HL-60/S4 treated with phorbol 12-myristate 13-acetate at 8.2 ng/mL for 4 days and 3 days (cell line): ENCODE results near the gene CHST15.
"Not testable (repeated sequence)": the region's sequence is repeated elsewhere in the genome, so short reads cannot be mapped to it uniquely, and the experiment has no call there.

ENCODE experiments used
- in situ Hi-C: fragments of 300-500 bp; cut with MboI; formaldehyde crosslinking; loops from 2 replicates; pipeline ENCODE4 v1.15.0; 2022; ENCODE audit warnings: low sequenced_read_pairs

The CHST15 gene

DNA sequence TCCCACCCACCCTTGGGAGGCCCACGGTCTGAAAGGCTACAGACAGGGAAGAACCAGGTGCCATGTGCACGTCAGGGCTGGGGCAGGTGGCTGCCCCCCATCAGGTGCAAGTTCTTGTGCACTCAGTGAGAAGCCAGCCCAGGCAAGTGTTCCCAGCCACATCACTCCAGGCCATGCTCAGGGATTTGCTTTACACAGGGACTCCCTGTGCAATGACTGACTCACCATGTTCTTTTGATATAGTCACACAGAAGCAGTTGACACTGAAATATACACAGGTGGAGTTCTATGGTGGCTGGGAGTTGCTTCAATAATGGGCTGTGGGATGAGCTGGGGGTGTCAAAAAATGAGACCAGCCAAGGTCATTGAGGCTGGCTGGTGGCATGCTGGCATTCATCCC, 8.0 kb upstream of the CHST15 start:
- in situ Hi-C loops = no loop called here

DNA sequence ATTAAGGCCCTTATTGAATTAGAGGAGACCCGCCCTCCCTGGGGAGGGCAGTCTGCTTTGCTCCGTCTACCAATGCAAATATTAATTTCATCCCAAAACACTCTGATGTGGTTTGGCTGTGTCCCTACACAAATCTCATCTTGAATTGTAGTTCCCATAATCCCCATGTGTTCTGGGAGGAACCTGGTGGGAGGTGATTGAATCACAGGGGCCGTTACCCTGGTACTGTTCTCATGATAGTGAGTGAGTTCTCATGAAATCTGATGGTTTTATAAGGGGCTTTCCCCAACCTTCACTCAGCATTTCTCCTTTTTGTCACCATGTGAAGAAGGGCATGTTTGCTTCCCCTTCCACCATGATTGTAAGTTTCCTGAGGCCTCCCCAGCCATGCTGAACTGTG, 7.3 kb upstream of the CHST15 start:
- in situ Hi-C loops = not testable (repeated sequence)

DNA sequence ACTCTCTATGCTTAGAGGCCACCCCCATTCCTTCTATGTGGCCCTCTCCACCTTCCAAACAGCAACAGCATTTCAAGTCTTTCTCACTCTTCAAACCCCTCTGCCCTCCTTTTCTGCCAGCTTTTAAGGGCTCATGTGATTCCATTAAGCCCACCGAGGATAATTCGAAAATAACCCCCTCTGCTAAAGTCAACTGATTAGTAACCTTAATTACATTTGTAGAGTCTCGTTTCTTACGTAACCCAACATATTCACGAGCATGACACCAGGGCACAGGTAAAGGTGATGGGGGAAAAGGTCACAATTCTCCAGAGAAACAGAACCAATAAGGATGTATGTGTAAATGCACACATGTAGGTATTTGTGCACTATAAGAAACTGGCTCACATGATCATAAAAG, 6.7 kb upstream of the CHST15 start:
- in situ Hi-C loops = no loop called here

DNA sequence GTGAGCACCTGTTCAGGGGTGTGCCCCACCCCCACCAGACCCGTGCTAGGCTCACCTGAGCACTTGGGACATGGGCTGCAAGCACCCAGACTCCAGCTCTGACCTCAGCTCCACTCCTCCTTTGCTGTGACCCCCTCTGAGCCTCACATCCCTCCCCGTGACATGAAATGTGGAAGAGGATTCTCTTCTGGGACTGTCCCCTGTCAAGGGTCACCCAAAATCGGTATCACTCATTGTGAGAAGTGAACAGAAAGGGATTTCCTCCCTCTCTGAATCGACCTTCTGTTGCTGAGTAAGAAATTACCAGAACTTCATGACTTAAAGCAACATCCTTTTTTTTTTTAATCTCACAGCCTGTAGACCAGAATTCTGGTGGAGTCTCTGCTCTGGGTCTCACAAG, 6.2 kb upstream of the CHST15 start:
- in situ Hi-C loops = no loop called here

DNA sequence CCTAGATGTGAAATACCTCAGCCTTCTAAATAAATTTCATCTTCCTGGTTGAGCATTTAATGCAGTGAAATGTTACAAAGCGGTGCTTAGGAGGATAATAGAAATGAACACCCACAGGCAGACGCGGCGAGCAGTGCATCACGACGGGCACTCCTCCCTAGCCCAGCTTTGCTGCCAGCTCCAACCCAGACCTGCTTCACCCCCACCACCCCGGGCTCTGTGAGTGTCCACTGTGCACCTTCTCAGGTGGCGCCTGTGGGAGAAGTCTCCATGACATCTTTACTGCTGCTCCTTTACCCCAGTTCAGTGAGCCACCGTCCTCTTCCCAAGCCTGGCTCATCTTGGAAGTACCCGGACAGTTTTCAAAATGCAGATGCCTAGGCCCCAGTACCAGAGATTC, 5.2 kb upstream of the CHST15 start:
- in situ Hi-C loops = no loop called here

DNA sequence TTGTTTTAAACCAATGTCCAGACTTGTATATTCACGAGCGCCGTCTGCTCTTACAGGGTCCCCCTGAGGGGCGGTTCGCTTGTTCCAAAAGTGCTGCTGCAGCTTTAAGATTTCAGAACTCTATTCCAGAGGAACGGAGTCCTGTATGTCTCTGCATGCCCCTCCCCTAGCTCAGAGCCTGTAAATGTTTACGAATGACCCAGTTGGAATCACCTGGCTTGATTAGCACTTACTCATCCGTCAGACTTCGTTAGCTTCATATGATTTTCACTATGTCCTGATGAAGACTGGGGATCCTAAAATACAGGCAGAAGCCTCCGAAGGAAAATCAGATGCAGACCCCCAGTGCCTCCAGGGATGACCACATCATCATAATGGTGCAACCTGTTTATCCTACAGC, 4.5 kb upstream of the CHST15 start:
- in situ Hi-C loops = no loop called here

DNA sequence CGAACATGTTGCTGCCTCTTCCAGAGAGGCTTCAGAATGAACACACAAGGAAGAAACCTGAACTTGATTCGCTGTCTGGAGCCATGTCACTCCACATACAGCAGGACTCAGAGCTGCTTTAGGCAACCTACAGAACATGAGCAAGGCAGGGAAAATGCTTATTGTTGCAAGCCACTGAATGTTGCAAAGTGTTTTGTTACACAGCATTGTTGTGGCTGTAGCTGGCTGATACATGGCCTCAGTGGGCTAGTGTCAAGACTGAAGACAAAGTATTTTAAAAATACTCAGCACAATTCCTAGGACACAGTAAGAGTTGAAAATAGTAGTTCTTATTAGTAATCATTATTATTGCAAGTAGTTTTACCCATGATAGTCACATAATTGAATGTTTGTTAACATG, 3.1 kb upstream of the CHST15 start:
- in situ Hi-C loops = no loop called here

DNA sequence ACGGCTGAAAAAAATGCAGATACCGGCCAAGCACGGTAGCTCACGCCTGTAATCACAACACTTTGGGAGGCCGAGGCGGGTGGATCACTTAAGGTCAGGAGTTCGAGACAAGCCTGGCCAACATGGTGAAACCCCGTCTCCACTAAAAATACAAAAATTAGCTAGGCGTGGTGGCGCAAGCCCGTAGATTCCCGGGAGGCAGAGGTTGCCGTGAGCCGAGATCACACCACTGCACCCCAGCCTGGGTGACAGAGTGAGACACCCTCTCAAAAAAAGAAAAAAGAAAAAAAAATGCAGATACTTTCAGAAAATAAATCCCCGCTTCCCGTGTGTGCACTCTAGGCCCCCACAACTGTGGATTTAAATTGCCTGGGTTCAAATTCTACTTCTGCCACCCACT, 2.4 kb upstream of the CHST15 start:
- in situ Hi-C loops = not testable (repeated sequence)

DNA sequence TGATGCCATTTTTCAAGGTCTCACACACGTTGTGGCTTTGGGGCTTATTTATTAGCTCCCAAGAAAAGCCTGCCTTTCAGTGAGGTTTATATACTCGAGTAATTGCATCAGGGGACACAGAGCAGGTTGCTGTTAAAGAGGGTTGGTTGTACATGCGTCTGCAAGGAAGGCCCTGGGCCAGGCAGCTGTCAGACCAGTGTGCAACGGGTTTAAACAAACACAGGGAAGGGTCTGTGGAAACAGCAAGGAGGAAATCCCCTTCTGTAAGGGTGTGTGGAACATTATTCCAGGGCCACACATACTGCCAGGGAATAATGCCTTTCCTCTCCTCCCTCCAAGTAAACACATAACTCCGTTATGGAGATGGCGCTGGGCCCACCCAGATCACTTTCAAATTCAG, 1.7 kb upstream of the CHST15 start:
- in situ Hi-C loops = no loop called here

DNA sequence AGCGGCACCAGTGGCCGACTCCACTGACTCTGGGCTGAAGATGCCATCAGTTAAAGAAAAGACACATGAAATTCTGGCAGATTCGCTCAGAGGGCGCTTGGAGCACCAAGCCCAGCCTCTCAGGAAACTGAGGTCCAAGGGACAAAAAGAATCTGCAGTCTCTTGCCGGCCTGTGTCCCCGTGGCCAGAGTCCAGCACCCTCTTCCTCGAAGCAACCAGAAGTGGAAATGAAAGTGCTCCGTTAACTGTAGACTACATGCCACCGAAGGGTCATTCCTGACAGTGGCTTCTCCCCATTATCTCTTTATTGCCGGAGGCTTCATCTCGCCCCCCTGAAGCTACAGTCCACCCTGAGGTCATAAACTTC, 1.0 kb upstream of the CHST15 start:
- in situ Hi-C loops = no loop called here

DNA sequence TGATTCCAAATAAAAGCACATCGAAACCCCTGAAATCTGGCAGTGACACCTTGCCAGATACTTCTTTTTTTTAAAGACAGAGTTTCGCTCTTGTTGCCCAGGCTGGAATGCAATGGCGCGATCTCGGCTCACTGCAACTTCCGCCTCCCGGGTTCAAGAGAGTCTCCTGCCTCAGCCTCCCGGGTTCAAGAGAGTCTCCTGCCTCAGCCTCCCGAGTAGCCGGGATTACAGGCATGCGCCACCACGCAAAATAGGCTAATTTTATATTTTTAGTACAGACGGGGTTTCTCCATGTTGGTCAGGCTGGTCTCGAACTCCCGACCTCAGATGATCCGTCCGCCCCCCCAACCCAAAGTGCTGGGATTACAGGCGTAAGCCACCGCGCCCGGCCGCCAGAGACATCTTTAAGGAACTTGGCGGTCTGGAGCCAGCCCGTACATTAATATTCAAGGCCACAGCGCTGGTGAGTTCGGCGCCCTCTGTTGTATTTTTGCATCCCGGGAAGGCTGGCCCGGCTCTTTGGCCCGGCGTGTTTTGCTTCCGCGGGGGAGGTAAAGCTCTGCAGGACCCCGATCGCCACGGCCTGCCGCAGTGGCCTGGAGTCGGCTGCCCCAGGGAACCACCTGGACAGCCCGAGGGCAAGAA, 498 bp upstream of the CHST15 start:
- in situ Hi-C loops = not testable (repeated sequence)

DNA sequence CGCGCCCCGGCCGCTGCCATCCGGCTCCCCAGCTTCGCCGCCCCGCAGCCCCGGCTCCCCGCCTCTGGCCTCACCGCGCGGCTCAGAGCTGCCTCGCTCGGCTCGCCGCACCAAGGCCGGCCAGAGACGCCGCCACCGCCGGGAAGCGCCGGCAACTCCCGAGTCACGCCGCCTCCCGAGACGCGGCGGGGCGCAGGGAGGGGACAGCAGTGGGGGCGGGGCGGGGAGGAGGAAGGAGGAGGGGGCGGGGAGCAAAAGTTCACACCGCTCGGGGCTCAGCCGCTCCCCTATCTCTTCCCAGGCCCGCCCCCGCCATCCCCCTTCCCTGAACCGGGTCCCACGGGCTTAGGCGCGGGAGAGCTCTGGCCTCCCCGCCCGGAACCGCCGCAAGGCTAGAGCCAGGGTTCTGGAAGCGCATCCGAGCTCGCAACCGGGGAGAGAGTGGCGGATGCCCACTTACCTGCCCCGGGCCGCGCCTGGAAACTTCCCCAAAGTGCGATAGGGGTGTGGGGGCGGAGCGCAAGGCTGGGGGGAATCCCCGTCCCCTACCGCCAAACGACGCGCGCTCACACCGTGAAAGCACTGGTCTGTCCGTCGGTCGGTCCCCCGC, 1.0 kb downstream of the CHST15 start:
- in situ Hi-C loops = no loop called here

DNA sequence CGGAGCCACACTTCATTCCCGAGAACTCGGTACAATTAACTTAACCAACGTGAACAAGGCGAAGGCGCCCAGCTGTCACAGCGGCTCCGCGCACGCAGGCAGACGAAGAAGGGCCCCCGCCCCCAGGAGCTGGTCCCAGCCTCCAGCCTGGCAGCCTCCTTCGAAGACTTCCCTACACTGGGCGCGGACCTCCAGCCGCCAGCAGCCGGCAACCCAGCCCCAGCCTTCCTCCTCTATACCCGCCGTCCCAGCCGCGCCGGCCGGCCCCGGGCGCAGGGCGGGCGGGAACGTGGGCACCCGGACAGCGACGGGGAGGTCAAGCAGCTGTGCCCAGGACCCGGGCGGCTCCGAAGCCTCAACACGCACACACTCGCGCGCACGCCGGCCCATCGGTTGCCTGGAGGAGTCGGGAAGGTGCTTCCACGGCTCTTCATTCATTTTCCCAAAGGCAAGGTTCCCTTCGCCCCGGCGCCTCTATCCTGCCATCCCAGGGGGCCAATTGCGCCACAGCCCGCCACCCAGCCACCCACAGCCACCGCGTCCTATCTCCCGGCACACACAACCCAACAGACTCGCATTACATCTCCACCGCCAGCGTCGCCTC, 1.6 kb downstream of the CHST15 start:
- in situ Hi-C loops = no loop called here

DNA sequence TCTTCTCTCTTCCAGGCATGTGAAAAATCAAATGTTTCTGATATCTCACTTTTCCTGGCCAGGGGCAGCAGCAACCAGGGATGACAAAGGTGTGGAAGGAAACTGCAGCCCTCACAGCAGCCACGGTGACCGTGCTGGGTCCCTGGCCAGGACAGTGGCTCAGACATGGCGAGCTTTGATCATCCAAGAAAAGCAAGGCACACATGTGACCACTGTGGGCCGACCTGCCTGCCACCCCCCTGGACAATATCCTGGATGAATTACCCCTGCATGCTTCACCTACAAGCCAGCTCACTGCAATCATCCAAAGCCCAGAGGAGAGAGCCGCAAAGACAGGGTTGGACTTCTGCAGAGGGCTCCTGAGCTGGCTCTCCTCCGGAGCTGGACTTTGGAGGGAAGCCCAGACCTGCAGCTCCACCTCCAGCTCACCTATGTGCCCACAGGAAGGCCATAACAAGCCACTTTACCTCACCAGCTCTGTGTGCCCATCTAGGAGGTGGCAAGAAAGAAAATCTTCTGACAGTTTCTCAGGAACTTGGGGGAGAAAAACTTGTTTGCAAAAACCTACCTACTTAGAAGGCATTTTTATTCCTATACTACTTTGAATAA, 2.7 kb downstream of the CHST15 start:
- in situ Hi-C loops = no loop called here

DNA sequence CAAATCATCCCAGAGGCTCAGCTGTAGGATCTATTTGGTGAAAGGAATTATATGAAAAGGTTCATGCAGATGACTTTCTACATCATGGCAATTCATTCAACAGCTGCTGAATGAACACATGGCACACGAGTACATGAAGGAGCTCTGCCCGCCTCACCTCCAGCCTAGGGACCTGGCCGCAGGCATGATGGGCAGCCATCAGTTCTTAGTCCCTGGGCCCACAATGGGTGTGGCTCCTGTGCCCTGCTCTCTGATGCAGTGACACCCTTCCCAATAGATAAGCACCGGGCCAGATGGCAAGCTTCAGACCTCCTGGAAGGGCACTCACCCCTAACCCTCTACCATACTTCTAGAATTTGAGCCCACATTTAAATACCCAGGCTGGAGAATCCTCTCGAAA, 3.5 kb downstream of the CHST15 start:
- in situ Hi-C loops = no loop called here

DNA sequence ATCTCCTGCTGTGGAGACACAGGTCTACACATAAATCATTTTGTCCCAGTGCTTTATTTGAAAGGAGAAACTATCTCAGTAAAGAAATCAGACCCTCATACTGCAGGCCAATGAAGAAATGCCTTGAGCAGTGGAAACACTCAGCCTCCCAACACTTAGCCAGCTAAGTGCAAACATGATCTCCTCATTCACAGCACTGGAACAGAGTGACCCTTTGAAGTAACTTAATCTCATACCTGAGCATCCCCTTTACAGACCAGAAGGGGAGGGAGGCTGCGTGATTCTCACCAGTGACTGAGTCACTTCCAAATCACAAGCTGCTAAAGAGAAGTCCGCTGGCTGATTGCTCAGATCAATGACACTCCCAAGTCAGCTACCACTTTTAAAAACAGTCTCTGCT, 4.5 kb downstream of the CHST15 start:
- in situ Hi-C loops = no loop called here

DNA sequence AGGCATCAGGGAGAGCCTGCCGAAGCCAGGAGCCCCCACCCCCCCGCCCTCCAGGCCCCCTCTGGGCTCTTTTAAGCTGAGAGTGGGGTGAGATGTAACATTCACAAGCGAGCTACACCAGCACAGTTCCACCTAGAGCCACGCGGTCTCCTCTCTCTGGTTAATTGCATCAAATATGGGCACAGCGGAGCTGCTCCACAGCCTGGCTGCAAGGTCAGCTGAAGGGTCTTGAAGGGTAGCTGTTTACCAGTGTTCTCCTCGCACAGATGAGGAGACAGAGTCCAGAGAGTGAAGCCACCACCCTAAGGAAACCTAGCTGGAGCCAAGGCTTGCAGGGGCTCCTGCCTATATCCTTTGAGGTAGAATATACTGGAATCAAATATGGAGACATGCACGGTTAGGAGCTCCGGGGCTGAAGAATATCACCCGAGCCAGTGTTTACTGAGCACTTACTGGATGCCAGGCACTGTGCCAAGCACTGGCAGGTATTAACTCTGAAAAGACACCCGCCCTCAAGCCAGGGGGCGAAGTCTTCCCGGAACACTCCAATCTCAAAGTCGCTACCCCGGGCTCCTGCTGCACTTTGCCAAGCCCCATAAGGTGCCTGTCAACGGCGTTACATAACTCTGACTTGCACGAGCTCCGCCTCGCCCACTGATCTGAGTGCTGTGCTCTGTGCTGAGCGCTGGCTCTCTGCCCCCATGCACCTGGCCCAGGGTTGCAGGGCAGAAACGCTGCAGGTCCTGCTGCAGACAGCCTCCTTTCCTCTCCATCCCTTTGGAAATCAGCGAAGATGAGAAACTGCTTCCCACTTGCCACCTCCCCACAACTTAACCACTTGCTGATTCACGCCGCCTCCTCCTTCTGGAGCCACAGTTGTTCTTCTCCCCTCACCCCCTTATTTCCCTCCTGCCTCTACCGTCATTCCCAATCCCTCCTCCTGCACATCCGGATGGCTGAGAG, 5.4 kb downstream of the CHST15 start:
- in situ Hi-C loops = no loop called here

DNA sequence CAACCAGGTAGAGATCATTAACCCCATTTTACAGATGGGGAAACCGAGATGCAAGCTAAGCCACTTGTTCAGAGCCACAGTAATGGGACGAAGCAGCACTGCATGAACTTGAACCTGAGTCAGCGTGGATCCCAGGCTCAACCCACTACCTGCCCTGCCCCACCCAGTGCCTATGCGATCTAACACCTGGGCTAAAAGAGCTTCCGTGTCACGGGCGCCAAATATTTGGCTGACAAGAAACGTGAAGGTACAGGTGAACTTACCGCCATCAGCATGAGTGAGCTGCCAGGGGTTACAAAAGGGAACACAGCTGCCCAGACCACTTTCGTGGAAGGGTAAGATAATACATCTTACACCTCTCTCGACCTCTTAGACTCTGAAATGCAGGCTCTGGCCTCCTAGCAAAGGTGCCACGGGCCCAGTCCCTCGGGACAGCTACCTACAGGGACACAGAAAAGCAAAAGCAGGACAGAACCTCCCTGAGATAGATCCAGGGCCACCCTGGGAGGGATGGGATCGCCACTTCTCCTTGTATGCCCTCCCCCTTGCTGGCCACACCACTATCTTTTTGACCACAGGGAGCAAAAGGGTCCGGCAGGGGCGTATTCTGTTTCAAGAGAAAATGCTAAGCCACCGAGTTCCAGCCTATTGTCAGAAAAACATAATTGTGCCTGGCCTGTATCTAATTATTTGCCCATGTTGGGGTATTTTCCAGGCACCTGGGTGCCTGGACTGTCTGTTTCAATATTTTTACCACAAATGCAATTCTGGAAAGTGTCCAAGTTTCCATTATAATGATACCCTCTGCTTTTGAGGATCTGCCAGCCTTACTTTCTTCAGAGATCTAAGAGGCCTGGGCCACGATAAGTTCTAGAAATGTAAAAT, 6.4 kb downstream of the CHST15 start:
- in situ Hi-C loops = no loop called here

DNA sequence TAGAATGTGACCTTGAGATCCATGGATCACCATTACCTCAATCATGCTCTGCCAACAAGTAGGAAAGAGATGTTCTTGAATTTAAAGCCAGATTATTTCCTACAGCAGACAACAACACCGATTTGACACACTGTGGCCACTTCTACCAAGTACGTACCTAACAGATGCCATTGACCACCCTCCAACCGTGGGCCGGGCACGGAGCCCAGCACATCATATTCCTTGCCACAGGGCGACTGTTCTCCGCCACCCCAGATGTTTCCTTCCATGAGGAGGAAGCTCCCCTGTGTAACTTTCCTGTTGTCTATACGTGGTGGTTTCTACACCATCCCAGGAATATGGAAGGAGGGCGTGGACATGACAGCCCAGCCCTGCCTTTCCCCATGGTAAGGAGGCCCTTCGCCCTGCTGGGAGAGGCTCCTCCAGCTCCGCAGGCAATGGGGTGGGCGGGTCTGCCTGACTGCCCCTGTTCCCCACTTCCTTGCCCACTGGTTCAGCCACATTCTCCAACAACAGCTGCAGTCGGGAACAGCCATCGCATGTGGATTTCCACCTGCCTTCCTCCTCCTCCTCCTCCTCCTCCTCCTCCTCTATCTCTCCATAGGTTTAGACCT, 7.2 kb downstream of the CHST15 start:
- in situ Hi-C loops = no loop called here

DNA sequence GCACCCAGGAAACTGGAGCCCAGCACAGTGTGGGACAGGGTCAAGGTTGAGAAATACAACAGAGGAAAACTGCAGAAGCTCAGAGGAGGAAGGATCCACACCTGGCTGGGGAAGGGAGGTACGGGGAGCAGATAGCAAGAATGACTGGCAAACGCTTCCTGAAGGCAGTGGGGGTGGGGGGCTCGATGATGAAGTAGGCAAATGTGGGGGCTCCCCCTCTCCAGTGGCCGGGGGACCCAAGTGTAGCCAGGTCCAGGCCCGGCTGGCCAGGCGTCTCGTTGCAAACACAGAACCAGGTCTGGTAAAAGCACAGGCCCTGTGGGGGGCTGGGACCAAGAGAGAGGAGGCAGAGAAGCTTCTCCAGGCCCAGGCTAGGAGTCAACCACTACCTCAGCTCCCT, 7.7 kb downstream of the CHST15 start:
- in situ Hi-C loops = no loop called here
